ENCODE results near the gene MOXD1. TPM values are rescaled to one million over a fixed set of nuclear protein-coding genes. Genes with fewer than 3 reads are reported as not detected.

MOXD1 gene
- total and polyA plus RNA-seq, 2 of the 8 experiments (the other 6 are each of a cell fraction or from before 2014, with no cell fraction given), result 1.6 to 3.5 TPM

- TF ChIP-seq KDM4A (IDR thresholded peaks at IDR 0.05; ENCODE audit: low read depth, low read length, severe bottlenecking) (peak; percentile 45), CHD7 (IDR thresholded peaks at IDR 0.05; ENCODE audit: insufficient replicate concordance, low read length) (peak; percentile 56)
Observed at GRCh38 chr6:132279592-132280139, 121.6 kb downstream of the MOXD1 start (continued).
